Adipose tissue (tissue), 3 donors: ENCODE results near the gene S1PR1. TPM values are rescaled to one million over a fixed set of nuclear protein-coding genes. Genes with fewer than 3 reads are reported as not detected.
"Not testable (repeated sequence)": the region's sequence is repeated elsewhere in the genome, so short reads cannot be mapped to it uniquely, and the experiment has no call there.

Source experiments
- H3K27ac ChIP-seq: one replicate; pipeline ENCODE4 v1.5.1; 2013; ENCODE audit warnings: low read depth, low read length
- WGBS, 3 donors: extraction: QIAGEN DNeasy Blood & Tissue Kit; methylation state at CpG; one replicate each; pipeline ENCODE4 v1.1.7; 2013; 5-methylcytosine and 5-hydroxymethylcytosine counted together
- polyA plus RNA-seq, 3 donors: library from polyadenylated mRNA; stranded (reverse); fragments of 200-250 nt; gene quantifications; one replicate each; pipeline ENCODE4 v1.2.3, GENCODE V29; 2013
- donor health status: healthy with polysubstance abuse.
- donor health status: Bipolar disorder and iron deficiency.
- donor health status: healthy.

The S1PR1 gene
- polyA plus RNA-seq, 3 donors, result 14.6 to 109 (median 35.1) TPM

DNA sequence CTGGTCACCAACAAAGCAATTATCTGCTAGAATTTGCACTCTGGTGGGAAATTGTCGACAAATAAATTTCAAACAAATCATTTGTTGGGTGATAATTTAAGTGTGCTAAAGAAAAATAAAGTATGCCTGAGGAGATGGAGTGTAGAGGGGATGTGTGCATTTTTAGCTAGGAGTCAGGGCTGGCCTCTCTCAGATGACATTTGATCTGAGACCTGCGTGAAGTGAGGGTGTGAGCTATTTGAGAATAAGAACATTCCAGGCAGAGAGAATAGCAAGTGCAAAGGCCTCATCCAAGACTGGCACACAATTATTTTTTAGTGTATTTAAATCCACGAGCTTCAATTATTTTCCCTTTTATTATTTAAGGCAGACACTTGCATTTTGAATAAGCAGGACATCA lies 19.7 kb upstream of the S1PR1 start:
- whole genome bisulfite sequencing, 3 donors, result 63 to 83% (median 72%) methylated on average over 3 of the region's 3 CpGs
- H3K27ac ChIP-seq, result no peak overlapping the region

DNA sequence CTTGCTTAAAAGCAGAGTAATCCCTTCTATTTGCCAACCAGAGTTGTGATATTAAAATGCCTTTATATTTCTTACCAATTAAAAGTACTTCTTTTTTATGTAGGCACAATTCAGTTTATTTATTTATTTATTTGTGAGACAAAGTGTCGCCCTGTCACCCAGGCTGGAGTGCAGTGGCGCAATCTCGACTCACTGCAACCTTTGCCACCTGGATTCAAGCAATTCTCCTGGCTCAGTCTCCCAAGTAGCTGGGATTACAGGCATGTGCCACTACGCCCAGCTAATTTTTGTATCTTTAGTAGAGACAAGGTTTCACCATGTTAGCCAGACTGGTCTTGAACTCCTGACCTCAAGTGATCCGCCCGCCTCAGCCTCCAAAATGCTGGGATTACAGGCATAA lies 17.9 kb upstream of the S1PR1 start:
- 93 to 98% (median 95%) methylated on average over 6 of the region's 6 CpGs for WGBS, 3 donors
- H3K27ac ChIP-seq, result not testable (repeated sequence)

DNA sequence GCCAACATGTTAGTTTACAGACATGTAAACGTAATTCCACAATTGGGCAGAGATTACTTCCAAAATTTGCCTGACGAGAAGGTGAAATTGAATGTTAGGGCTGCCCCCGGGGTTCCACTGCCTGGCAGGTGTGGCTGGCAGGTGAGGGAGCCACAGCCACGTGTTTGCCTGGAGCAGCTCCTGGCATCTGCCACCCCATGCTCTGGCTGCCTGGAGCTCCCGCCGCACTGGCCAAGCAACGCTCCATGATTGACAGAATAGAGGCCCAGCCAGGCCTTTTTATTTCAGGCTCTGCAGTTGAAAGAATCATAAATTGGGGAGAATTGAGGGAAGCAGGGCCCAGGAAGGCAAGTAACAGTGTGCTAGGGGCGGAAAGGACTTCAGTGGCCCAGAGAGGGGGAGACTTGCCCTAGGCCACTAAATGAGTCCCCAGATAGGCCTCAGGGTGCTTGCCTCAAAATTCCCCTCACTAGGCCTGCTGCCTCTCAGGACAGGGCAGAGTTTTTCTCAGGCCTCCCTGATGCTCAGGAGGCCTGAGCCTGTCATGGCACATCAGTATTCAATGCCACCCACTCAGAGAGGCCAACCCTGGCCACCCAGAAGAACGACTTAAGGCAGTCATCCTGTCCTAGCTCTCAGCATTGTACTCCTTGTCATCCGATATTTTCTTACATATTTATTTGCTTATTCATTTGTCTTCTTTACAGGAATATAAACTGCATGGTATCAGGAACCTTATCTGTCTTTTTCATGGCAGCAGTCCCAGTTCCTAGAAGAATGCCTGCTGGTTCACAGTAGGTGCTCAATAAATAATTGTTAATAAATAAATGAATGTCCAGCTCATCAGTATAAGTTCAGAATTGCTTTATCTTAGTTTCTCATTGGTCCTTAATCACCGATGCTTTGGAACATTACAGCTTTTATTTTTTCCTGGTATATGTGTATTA lies 16.6 kb upstream of the S1PR1 start:
- no peak overlapping the region for H3K27ac ChIP-seq
- WGBS, 3 donors, result 65 to 90% (median 88%) methylated on average over 11 of the region's 11 CpGs

DNA sequence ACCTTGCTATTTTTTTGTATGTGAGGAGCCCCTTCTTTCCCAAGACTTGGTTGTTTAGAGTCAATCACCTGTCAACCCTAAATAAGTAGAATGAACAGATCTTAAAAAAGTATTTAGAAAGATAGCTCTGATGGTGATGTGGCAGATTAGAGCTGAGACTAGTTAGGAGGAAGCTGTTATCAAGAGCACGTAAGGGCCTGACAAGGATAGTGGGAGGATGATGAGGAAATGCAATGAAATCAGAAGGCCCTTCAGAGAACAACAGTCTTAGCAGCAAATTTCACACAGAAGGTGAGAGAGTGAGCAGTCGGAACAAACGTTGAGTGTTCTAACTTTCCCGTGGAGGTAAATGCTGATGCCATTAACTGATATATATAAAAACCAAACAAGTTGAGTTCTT lies 15.9 kb upstream of the S1PR1 start:
- WGBS, 3 donors, result 79 to 83% (median 79%) methylated on average over 4 of the region's 4 CpGs

DNA sequence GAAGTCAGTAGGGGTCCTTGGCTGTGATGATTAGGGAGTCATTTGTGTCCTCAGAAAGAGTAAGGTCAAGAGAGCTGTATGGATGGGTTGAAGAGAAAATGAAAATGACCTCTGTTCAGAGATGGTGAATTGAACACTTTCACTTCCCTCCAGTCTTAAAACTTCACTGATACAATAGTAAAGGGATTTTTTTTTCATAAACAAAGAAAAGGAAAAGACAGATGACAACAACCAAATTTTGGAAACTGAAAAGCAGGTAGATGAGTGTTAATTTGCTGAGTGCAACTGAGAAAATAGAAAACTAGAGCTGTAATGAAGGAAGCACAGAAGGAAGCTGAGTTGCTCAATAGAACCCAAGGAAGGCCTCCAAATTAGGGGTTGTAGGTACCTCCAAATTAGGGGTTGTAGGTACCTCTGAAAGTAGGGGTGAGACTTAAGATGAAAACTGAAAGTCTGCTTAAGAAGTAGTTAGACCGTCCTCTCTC lies 14.8 kb upstream of the S1PR1 start:
- H3K27ac ChIP-seq, result no peak overlapping the region
- 83 to 100% (median 100%) methylated on average over 1 of the region's 1 CpG for WGBS, 3 donors

More for the DNA sequence above, 15.9 kb upstream of the S1PR1 start:
- no peak overlapping the region for H3K27ac ChIP-seq

DNA sequence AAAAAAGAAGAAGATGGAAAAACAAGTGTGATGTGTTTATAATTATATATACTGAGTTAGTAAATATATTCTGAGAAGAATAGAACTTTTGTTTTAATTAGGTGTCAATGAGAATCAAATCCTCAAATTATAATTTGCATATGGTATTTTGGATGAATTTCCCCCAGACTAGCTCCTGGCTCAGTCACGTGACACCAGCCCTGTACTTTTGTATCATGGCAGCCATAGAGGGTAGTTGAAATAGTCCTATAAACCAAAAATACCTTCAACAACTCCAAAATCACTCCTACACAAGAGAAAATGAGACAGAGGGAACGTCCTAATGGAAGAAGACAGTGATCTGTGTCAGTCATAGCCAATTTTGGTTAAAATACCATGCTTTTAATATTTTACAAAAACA lies 9.0 kb upstream of the S1PR1 start:
- H3K27ac ChIP-seq, result no peak overlapping the region
- 63 to 84% (median 79%) methylated on average over 2 of the region's 2 CpGs for WGBS, 3 donors

DNA sequence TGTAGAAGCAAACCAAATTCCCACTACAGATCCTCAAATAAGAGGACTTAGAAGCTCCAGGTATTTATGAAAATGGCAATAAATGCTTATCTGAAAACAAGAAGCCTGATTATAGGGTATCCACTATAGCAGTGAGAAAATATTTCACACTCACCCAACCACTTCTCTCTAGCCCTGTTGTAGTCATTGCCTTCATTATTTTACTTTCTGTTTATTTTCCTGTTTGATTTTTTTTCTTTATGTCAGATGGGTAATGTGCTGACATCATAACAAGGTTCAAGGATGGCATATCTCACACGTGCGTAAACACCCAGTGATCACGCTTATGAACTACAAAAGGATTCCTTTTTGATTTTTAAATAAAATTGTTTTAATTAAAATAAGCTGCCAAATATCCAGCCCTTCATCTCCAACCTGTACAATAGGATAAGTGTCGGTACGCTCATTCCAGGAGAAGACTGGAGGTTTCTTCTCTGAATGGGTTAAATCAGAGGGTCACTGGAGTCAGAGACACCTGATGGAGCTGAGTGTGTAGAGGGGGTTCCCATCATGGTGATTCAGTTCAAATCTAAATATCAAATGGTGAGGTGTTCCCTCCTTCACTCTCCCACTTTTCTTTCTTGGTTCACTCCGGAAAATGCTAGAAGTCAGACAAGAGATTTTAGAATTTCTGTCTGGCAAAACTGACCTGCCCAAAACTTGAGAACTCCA lies 8.2 kb upstream of the S1PR1 start:
- 80 to 94% (median 91%) methylated on average over 6 of the region's 6 CpGs for WGBS, 3 donors
- no peak overlapping the region for H3K27ac ChIP-seq

DNA sequence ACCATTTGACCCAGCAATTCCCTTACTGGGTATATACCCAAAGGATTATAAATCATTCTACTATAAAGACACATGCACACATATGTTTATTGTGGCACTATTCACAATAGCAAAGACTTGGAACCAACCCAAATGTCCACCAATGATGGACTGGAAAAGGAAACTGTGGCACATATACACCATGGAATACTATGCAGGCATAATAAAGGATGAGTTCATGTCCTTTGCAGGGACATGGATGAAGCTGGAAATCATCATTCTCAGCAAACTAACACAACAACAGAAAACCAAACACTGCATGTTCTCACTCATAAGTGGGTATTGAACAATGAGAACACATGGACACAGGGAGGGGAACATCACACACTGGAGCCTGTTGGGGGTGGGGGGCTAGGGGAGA lies 4.6 kb upstream of the S1PR1 start:
- H3K27ac ChIP-seq, result not testable (repeated sequence)

DNA sequence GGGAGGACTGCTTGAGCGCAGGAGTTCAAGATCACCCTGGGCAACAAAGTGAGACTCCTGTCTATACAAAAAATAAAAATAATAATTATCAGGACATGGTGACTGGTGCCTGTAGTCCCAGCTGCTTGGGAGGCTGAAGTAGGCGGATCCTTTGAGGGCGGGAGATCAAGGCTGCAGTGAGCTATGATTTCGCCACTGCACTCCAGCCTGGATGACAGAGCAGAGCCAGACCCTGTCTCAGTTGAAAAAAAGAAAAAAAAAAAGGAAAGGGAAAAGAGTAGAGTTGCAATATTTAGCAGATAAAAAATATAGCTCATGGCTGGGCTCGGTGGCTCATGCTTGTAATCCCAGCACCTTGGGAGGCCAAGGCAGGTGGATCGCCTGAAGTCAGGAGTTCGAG lies 3.3 kb upstream of the S1PR1 start:
- WGBS, 3 donors, result 76 to 87% (median 80%) methylated on average over 7 of the region's 7 CpGs
- no peak overlapping the region for H3K27ac ChIP-seq

DNA sequence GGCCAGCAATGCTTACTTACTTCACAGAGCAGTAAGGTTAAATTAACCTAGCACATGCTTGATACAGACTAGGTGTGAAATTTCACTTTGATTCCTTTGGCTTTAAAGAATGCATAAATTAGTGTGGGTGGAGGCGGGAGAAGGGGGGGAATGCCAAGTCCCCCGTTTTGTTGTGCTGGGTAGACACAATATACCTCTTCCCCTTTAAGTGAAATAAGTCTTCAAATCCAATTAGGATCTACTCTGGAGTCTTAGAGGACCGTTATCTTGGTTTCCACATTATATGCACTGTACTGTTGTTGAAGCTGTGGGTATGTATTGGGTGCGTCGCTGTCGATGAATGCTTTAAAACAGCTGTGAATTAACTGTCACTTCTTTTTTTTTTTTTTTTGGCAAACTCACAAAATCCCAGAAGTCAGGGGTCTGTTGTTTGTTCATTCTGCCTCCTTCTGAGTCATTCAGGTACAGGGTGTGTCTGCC lies 1.6 kb upstream of the S1PR1 start:
- no peak overlapping the region for H3K27ac ChIP-seq
- 23 to 36% (median 25%) methylated on average over 6 of the region's 6 CpGs for WGBS, 3 donors

DNA sequence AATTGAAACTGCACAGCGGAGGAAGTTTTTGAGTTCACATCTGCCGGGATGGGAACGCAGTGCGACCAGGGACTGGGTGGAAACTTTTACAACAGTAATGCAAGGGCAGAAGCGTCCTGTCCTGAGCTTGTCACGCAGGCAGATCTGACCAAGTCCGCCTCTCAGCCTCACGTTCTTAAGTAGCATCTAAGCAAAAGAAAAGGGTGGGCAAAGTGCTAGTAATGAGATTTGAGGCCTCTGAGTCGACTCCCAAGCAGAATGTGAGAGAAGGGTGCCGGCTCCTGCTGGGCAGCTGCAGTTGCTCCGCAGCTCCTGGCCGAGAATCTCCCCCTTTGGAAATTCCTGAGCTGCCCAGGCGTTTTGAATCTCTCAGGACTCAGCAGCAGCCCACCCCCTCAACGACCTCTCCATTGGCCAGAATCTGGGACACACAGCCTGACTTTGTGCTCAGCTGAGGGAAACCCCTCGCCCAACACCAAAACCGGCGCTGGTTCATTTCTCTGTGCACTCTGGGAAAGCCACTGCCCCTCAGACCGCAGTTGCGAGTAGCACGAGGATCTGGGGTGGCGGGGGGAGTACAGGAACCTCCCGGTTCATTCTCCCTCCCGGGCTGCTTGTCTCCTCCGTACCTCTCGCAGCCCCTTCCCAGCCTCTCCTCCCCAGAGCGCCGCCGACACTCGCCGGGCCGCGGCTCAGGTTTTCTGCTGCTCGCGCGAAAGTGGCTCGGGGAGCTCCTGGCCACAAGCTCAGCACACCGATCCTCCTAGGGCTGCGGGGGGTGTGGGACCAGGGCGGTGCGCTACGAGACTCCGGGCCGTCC lies 913 bp upstream of the S1PR1 start:
- WGBS, 3 donors, result 1 to 3% (median 2%) methylated on average over 42 to 43 of the region's 43 CpGs
- no peak overlapping the region for H3K27ac ChIP-seq

DNA sequence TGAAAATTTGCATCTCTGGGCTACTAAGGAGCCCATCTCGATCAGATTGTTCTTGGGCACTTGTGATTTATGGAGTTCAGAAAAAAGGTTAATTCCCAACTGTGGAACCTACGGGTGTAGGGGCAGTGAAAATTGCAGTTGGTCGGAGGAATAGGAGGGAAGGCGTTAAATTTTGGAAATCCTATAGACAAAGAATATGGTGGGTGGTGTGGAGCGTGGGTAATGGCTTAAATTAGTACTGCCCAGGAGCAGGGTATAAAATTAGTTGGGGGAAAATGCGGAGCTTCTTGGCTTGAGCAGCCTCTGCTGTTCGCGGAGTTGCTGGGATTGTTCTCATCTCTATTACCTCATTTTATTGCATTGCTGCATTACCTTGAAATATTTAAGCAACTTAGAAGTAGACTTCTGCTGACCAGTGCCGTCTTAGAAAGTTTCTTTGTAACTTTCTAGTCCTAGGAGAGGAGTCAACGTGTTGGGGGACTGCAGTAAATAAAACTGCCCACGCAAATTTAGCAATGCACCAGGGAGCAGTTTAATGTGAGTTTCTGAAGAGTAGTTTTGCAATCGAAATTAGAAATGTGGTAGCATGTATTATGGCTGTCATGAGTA lies 514 bp downstream of the S1PR1 start:
- H3K27ac ChIP-seq, result peak overlapping the region; percentile 23
- 1 to 6% (median 1%) methylated on average over 12 of the region's 12 CpGs for WGBS, 3 donors

DNA sequence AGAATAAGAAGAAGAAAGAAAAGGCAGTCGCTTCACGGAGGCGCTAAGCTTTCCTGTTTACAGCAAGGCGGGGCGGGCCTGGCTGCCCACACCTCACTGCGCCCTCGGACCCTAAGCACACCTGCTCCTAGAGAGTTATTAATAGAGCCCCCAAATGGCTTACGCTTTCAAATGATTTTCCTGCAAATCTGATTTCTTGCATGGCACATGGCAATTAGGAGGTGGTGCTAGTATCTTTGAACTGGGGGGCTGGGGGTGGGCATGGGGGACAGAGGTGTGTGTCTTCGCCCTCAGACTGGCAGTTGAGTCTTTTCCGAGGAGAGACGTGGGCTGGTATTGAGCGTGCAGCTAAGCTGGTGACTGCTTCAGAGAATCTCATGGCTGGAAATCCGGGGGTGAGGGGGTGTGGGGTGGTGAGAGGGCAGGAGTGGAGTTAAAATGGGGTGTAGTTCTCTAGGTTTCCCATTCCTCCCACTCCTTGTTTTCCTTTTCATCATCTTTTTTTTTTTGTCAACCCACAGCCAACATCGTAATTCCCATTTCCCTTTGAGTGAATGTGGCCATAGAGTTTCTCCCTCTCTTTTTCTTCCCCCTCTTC lies 1.3 kb downstream of the S1PR1 start:
- no peak overlapping the region for H3K27ac ChIP-seq
- 6 to 17% (median 10%) methylated on average over 14 of the region's 14 CpGs for WGBS, 3 donors

DNA sequence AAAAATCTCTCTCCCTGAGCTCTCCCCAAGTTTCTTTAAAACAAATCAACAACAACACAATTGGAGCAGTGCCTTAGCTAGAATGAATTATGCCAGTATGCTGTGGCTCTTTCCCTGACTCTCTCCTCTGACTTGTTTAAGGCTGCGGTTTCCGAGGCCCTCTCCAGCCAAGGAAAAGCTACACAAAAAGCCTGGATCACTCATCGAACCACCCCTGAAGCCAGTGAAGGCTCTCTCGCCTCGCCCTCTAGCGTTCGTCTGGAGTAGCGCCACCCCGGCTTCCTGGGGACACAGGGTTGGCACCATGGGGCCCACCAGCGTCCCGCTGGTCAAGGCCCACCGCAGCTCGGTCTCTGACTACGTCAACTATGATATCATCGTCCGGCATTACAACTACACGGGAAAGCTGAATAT lies 1.9 kb downstream of the S1PR1 start:
- WGBS, 3 donors, result 3 to 11% (median 8%) methylated on average over 17 of the region's 17 CpGs
- H3K27ac ChIP-seq, result no peak overlapping the region

DNA sequence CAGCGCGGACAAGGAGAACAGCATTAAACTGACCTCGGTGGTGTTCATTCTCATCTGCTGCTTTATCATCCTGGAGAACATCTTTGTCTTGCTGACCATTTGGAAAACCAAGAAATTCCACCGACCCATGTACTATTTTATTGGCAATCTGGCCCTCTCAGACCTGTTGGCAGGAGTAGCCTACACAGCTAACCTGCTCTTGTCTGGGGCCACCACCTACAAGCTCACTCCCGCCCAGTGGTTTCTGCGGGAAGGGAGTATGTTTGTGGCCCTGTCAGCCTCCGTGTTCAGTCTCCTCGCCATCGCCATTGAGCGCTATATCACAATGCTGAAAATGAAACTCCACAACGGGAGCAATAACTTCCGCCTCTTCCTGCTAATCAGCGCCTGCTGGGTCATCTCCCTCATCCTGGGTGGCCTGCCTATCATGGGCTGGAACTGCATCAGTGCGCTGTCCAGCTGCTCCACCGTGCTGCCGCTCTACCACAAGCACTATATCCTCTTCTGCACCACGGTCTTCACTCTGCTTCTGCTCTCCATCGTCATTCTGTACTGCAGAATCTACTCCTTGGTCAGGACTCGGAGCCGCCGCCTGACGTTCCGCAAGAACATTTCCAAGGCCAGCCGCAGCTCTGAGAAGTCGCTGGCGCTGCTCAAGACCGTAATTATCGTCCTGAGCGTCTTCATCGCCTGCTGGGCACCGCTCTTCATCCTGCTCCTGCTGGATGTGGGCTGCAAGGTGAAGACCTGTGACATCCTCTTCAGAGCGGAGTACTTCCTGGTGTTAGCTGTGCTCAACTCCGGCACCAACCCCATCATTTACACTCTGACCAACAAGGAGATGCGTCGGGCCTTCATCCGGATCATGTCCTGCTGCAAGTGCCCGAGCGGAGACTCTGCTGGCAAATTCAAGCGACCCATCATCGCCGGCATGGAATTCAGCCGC lies 2.5 kb downstream of the S1PR1 start:
- H3K27ac ChIP-seq, result no peak overlapping the region
- 68 to 81% (median 80%) methylated on average over 42 of the region's 42 CpGs for WGBS, 3 donors

DNA sequence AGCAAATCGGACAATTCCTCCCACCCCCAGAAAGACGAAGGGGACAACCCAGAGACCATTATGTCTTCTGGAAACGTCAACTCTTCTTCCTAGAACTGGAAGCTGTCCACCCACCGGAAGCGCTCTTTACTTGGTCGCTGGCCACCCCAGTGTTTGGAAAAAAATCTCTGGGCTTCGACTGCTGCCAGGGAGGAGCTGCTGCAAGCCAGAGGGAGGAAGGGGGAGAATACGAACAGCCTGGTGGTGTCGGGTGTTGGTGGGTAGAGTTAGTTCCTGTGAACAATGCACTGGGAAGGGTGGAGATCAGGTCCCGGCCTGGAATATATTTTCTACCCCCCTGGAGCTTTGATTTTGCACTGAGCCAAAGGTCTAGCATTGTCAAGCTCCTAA lies 3.2 kb downstream of the S1PR1 start:
- no peak overlapping the region for H3K27ac ChIP-seq
- 70 to 77% (median 73%) methylated on average over 10 of the region's 10 CpGs for WGBS, 3 donors
